ENCODE data around the gene TNFRSF13B.

Gene TNFRSF13B

DNA sequence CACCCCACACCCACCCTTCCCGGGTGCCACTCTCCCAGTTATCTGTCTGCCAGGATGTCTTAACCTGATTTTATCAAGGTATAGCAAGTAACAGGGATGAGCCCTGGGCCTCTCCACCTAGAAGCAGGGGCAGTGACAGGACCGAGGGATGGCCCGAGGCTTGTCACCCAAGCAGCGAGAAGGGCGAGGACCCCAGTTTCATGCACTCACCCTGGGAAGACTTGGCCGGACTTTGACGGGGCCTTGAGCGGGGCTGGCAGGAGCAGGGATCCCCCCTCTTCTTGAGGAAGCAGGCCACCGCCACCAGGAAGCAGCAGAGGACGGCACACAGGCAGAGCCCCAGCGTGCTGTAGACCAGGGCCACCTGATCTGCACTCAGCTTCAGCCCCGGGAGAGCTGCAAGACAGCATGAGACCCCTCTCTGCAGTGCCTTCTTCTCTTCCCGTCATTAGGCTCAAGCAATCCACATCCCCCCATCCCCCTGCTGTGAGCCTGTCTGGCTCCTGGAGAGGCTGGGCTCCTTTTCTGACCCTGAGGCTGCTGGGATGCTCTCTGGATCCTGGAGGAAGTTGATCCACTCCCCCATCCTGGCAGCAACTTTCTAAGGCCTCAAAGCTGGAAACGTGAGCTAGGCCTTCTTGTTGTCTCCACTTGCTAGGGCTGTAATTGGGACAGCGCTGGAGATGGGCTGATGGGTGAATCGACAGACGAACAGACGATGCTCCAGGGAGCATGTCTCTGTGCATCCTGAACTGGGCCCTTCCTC lies 31.6 kb downstream of the TNFRSF13B start:
- DNase-seq (ENCODE audit: low spot score), result peak; percentile 52
- no peak overlapping the region for H3K4me3 ChIP-seq
- TF ChIP-seq, protein P1, sequence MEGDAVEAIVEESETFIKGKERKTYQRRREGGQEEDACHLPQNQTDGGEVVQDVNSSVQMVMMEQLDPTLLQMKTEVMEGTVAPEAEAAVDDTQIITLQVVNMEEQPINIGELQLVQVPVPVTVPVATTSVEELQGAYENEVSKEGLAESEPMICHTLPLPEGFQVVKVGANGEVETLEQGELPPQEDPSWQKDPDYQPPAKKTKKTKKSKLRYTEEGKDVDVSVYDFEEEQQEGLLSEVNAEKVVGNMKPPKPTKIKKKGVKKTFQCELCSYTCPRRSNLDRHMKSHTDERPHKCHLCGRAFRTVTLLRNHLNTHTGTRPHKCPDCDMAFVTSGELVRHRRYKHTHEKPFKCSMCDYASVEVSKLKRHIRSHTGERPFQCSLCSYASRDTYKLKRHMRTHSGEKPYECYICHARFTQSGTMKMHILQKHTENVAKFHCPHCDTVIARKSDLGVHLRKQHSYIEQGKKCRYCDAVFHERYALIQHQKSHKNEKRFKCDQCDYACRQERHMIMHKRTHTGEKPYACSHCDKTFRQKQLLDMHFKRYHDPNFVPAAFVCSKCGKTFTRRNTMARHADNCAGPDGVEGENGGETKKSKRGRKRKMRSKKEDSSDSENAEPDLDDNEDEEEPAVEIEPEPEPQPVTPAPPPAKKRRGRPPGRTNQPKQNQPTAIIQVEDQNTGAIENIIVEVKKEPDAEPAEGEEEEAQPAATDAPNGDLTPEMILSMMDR (IDR thresholded peaks at IDR 0.05), result no peak
- H3K27ac ChIP-seq, result no peak overlapping the region

DNA sequence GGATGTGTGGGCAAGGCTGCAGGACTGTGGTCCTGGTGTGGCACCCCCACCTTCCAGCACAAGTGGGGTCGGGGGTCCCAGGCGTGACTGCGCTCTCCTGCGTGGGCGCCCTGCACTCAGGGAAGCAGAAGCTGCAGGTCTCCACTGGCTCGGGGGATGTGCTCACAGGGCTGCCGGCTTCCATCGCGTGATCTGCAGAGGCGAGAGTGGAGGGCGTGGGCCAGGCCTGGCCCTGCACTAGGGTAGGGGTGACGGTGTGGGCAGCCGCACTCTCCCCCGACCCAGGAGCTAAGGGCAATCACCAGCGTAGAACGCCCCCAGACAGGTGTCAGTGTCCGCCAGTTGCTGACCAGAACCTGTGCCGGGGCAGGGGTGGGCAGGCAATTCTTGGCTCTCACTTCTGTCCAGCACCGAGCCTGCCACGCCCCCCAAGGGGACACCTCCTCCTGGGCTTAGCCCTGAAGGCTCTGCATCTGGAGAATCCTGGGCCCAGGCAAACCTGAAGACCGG lies 32.3 kb downstream of the TNFRSF13B start:
- H3K4me3 ChIP-seq, result no peak overlapping the region
- no peak for DNase-seq (ENCODE audit: low spot score)
- H3K27ac ChIP-seq, result no peak overlapping the region

DNA sequence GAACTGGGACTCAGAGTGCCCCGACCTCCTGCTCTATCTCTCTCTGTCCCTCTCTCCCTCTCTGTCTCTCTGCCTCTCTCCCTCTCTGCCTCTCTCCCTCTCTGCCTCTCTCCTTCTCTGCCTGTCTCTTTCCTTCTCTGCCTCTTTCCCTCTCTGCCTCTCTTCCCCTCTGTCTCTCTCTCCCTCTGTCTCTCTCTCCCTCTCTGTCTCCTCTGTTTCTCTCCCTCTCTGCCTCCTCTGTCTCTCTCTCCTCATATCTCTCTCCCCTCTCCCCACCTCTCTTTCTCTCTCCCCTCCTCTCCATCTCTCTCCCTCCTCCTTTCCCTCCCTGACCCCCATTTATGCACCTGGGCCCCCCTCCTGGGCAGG lies 32.7 kb downstream of the TNFRSF13B start:
- no peak for DNase-seq (ENCODE audit: low spot score)
- no peak overlapping the region for H3K27ac ChIP-seq
- TF ChIP-seq, protein P1 (IDR thresholded peaks at IDR 0.05), result no peak
- no peak overlapping the region for H3K4me3 ChIP-seq

More for the DNA sequence above, 32.3 kb downstream of the TNFRSF13B start:
- TF ChIP-seq, protein P1 (IDR thresholded peaks at IDR 0.05), result no peak

DNA sequence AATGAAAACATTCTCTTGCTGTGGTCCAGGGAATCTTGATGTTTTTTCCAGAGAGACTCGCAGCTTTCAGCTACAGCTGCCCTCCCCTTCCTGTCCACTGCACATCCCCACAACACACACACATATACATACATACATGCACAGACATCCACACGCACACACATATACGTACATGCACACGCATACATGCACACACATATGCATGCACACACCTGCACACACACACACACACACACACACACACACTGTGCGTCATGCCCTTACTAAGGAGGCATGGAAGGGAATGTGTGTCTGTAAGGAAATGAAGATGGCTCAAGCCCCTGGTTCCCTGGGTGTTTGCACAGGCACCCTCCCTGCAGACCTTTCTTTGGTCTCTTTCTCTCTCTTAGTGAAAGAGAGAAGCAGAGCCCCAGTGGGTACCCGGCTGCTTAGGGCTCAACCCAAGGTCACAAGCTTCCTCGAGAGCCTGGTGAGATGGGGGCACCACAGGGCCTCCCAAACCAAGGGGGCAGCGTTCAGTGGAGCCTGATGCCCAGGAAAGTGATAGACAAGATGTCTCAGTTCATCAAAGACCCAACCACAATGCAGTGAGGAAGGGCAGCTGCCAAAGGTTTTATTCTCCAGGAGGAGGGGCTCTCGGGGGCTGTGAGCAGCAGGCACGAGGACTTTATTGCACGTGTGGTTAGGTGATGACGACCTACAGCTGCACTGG lies 33.3 kb downstream of the TNFRSF13B start:
- TF ChIP-seq, protein P1 (IDR thresholded peaks at IDR 0.05), result no peak
- peak; percentile 33 for DNase-seq (ENCODE audit: low spot score)
- Histone ChIP-seq H3K4me3 (no peak overlapping the region), H3K27ac (no peak overlapping the region)

DNA sequence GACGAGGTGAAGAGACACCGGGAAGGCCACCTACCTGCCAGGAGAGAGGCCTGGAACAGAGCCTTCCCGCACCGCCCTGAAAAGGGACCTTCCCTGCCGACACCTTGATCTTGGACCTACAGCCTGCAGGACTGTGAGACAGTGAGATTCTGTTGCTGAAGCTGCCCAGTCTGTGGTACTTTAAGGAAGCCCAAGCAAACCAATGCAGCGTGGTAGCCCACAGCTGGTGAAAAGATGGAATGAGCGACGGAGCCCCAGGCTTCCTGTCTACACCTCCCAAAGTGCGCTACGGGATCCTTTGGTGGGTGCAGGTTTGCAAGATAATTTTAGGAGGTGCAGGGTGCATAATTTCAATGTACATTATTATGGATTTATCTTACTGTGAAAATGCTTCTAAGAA lies 33.9 kb downstream of the TNFRSF13B start:
- TF ChIP-seq, protein P1 (IDR thresholded peaks at IDR 0.05), result no peak
- Histone ChIP-seq H3K4me3 (no peak overlapping the region), H3K27ac (no peak overlapping the region)
- DNase-seq (ENCODE audit: low spot score), result peak; percentile 14

DNA sequence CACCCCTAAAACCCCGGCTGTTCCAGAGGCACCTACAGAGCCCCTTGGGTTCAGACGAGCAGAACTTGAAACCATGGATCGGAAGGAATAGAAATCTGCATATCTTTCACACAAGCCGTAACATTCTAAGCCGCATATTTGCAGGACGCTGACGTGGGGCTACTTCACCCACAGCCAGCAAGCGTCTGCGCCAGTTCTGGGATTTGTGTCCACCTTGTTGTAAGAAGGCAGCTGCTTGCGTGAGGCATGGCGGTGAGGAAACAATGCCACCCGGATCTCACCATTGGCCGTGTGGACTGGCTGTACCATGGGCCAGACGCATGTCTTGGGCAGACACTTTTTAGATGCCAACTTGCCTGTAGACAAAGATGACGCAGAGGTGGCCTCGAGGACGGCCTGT lies 34.5 kb downstream of the TNFRSF13B start:
- DNase-seq (ENCODE audit: low spot score), result peak; percentile 29
- Histone ChIP-seq H3K27ac (no peak overlapping the region), H3K4me3 (no peak overlapping the region)
- TF ChIP-seq, protein P1 (IDR thresholded peaks at IDR 0.05), result no peak
